CD14-positive monocyte (primary cell): ENCODE results near the gene CHMP4B. TPM values are rescaled to one million over a fixed set of nuclear protein-coding genes. Genes with fewer than 3 reads are reported as not detected.

Source experiments
- DNase-seq, 3 donors: peaks; one replicate each; pipeline ENCODE4 v3.0.0-alpha.2; 2011 to 2022
- H2AFZ ChIP-seq: 2 replicates; pipeline ENCODE4 v1.6.0; 2012; ENCODE audit warnings: mild to moderate bottlenecking, low read depth, low read length, inconsistent platforms; ENCODE audit not compliant: insufficient read depth, poor library complexity, severe bottlenecking
- H3K27ac ChIP-seq, 2 donors: 1 replicate in 1 of 2; 2 replicates in 1 of 2; pipeline ENCODE4 v1.5.1; 2012 to 2013; ENCODE audit warnings: low read length in 2 of 2, control low read depth in 1 of 2, inconsistent platforms in 1 of 2, low read depth in 1 of 2, mild to moderate bottlenecking in 1 of 2
- H3K27me3 ChIP-seq, 2 donors: one replicate each; pipeline versions ENCODE4 v1.6.0 to v1.6.1; 2011 to 2013; ENCODE audit warnings: low read length in 2 of 2; ENCODE audit not compliant: control insufficient read depth in 2 of 2, insufficient read depth in 2 of 2
- H3K36me3 ChIP-seq, 2 donors: replicated peaks in 1 of 2; 1 replicate in 1 of 2; 2 replicates in 1 of 2; pipeline versions ENCODE4 v1.5.1 to v1.6.1; 2012 to 2013; ENCODE audit warnings: low read length in 2 of 2, control low read depth in 1 of 2, inconsistent platforms in 1 of 2, mild to moderate bottlenecking in 1 of 2; ENCODE audit not compliant: insufficient read depth in 2 of 2, control insufficient read depth in 1 of 2
- H3K4me1 ChIP-seq, 2 donors: 1 replicate in 1 of 2; 2 replicates in 1 of 2; pipeline versions ENCODE4 v1.5.1 to v1.6.1; 2012 to 2013; ENCODE audit warnings: low read length in 2 of 2, control low read depth in 1 of 2, inconsistent platforms in 1 of 2, mild to moderate bottlenecking in 1 of 2, moderate library complexity in 1 of 2; ENCODE audit not compliant: insufficient read depth in 2 of 2, control insufficient read depth in 1 of 2
- H3K4me2 ChIP-seq: replicated peaks from 2 replicates; pipeline ENCODE3; 2012; ENCODE audit warnings: low read length, moderate library complexity, mild to moderate bottlenecking; ENCODE audit not compliant: poor library complexity, severe bottlenecking; ENCODE audit errors: extremely low read depth
- H3K4me3 ChIP-seq, 3 experiments: fragments of 200-600 bp in 1 of 3; sonication (generic) in 1 of 3; replicated peaks in 1 of 3; 1 replicate in 2 of 3; 2 replicates in 1 of 3; pipeline ENCODE4 v1.5.1; 2011 to 2013; ENCODE audit warnings: low read length in 3 of 3, mild to moderate bottlenecking in 3 of 3, control low read depth in 2 of 3, low read depth in 2 of 3, inconsistent platforms in 1 of 3, moderate library complexity in 1 of 3
- H3K79me2 ChIP-seq: 2 replicates; pipeline ENCODE4 v1.6.0; 2012; ENCODE audit warnings: mild to moderate bottlenecking, control low read depth, inconsistent platforms, low read length, moderate library complexity; ENCODE audit not compliant: insufficient read depth
- H3K9ac ChIP-seq: 2 replicates; pipeline ENCODE4 v1.6.0; 2017; ENCODE audit warnings: low read length, mild to moderate bottlenecking; ENCODE audit not compliant: insufficient read depth, poor library complexity, severe bottlenecking
- H3K9me3 ChIP-seq, 2 donors: replicated peaks in 1 of 2; 1 replicate in 1 of 2; 2 replicates in 1 of 2; pipeline versions ENCODE4 v1.5.1 to v1.6.1; 2012 to 2013; ENCODE audit warnings: low read length in 2 of 2, control low read depth in 1 of 2; ENCODE audit not compliant: control insufficient read depth in 1 of 2, insufficient read depth in 1 of 2
- H4K20me1 ChIP-seq: 2 replicates; pipeline ENCODE4 v1.6.0; 2012; ENCODE audit warnings: mild to moderate bottlenecking, low read length, control low read depth, moderate library complexity; ENCODE audit not compliant: insufficient read depth
- H3K27ac Mint-ChIP-seq, 7 donors: one replicate each; pipeline ENCODE4 v1.8.0; 2020; ENCODE audit warnings: mild to moderate bottlenecking in 7 of 7, mixed read lengths in 7 of 7, moderate library complexity in 6 of 7, inconsistent platforms in 2 of 7
- H3K27me3 Mint-ChIP-seq, 3 donors: one replicate each; pipeline ENCODE4 v1.8.0; 2021 to 2022; ENCODE audit warnings: low read depth in 3 of 3, mild to moderate bottlenecking in 3 of 3, mixed read lengths in 3 of 3, moderate library complexity in 3 of 3, inconsistent platforms in 1 of 3
- H3K36me3 Mint-ChIP-seq, 2 donors: one replicate each; pipeline ENCODE4 v1.8.0; 2020; ENCODE audit warnings: mixed read lengths in 2 of 2, inconsistent platforms in 1 of 2, mild to moderate bottlenecking in 1 of 2
- H3K4me1 Mint-ChIP-seq: one replicate; pipeline ENCODE4 v1.8.0; 2020; ENCODE audit warnings: mild to moderate bottlenecking, mixed read lengths
- H3K4me3 Mint-ChIP-seq, 2 donors: one replicate each; pipeline ENCODE4 v1.8.0; 2020; ENCODE audit warnings: mild to moderate bottlenecking in 2 of 2, mixed read lengths in 2 of 2, moderate library complexity in 1 of 2
- H3K9me3 Mint-ChIP-seq, 7 donors: one replicate each; pipeline ENCODE4 v1.8.0; 2020 to 2022; ENCODE audit warnings: mixed read lengths in 7 of 7, mild to moderate bottlenecking in 6 of 7, moderate library complexity in 6 of 7, inconsistent platforms in 2 of 7
- CTCF ChIP-seq: fragments of 200-600 bp; IDR thresholded peaks from one replicate; pipeline ENCODE4 v1.8.0; 2022; ENCODE audit warnings: antibody characterized with exemption, mild to moderate bottlenecking
- WGBS: methylation state at CpG from one replicate; pipeline ENCODE4 v1.1.5; 2013; ENCODE audit warnings: missing lambda C conversion rate; ENCODE audit not compliant: insufficient coverage; 5-methylcytosine and 5-hydroxymethylcytosine counted together
- intact Hi-C, 2 donors: fragments of 100-400 bp; cut with micrococcal nuclease; formaldehyde crosslinking; loops; one replicate each; pipeline versions ENCODE4 v1.15.0 to v1.15.1; 2023
- polyA plus RNA-seq, 3 donors: library from polyadenylated mRNA; depleted of rRNA in 1 of 3; unstranded in 2 of 3; stranded (reverse) in 1 of 3; fragments of 300-500 nt in 2 of 3; fragments of >200 nt in 1 of 3; fragmentation: Illumina TruSeq in 2 of 3; gene quantifications; 1 replicate in 2 of 3; 2 replicates in 1 of 3; pipeline ENCODE4 v1.2.3, GENCODE V29; 2012 to 2021

The CHMP4B gene
- polyA plus RNA-seq, 3 donors = 7.1 to 181 (median 10.0) TPM

GRCh38 chr20:33902011-33902410 lies 90.9 kb downstream of the CHMP4B start:
- no peak overlapping the region for H3K27ac Mint-ChIP-seq
- intact Hi-C loops = no loop called here

More at GRCh38 chr20:33902011-33902410, 90.9 kb downstream of the CHMP4B start:
- no peak overlapping the region for H3K4me3 ChIP-seq
- H3K27me3 ChIP-seq = peaks cover 0 to 2% of the 10 kb centered on the region in 2 donors
- no peaks in the 10 kb centered on the region for H3K36me3 Mint-ChIP-seq
- H3K4me3 Mint-ChIP-seq = no peak overlapping the region
- H3K4me1 ChIP-seq = no peaks in the 10 kb centered on the region
- H3K79me2 ChIP-seq = no peaks in the 10 kb centered on the region
- H3K9me3 ChIP-seq = no peaks in the 10 kb centered on the region
- peaks cover 4 to 34% (median 14%) of the 10 kb centered on the region in 3 donors for H3K27me3 Mint-ChIP-seq
- no peak for DNase-seq
- H3K9me3 Mint-ChIP-seq = peaks cover 0 to 2% (median 0%) of the 10 kb centered on the region in 7 donors
- no peak overlapping the region for H3K4me2 ChIP-seq
- 94% methylated on average over 2 of the region's 3 CpGs for WGBS
- H3K27ac ChIP-seq = no peak overlapping the region
- H3K9ac ChIP-seq = no peak overlapping the region
- H2AFZ ChIP-seq = no peak overlapping the region
- no peaks in the 10 kb centered on the region for H4K20me1 ChIP-seq
- no peaks in the 10 kb centered on the region for H3K36me3 ChIP-seq
- no peak for TF ChIP-seq CTCF
- no peaks in the 10 kb centered on the region for H3K4me1 Mint-ChIP-seq

Other genes with a start within 250 kb of the CHMP4B start
- gene C20orf144, start 149.0 kb upstream of the CHMP4B start, polyA plus RNA-seq = under 1 TPM in 1 of 3 donors, not detected in 2; 0.13 TPM
- 1 to 10 TPM in 2 of 3 donors, under 1 TPM in 1; 0.31 to 1.2 (median 1.1) TPM for gene ACTL10, start 144.4 kb upstream of the CHMP4B start, polyA plus RNA-seq
- gene NECAB3, start 136.9 kb upstream of the CHMP4B start, polyA plus RNA-seq = 10 to 100 TPM in 1 of 3 donors, 1 to 10 TPM in 2; 1.3 to 12.8 (median 1.8) TPM
- gene E2F1, start 125.0 kb upstream of the CHMP4B start, polyA plus RNA-seq = 1 to 10 TPM in 1 of 3 donors, under 1 TPM in 1, not detected in 1; 0.17 to 1.1 TPM
- 10 to 100 TPM in 1 of 3 donors, 1 to 10 TPM in 2; 4.9 to 11.4 (median 9.0) TPM for gene PXMP4, start 91.0 kb upstream of the CHMP4B start, polyA plus RNA-seq
- 10 to 100 TPM in 1 of 3 donors, 1 to 10 TPM in 2; 1.1 to 10.3 (median 2.3) TPM for gene ZNF341, start 79.4 kb upstream of the CHMP4B start, polyA plus RNA-seq
- gene RALY, start 182.6 kb downstream of the CHMP4B start, polyA plus RNA-seq = 100 to 1,000 TPM in 2 of 3 donors, 10 to 100 TPM in 1; 88.4 to 154 (median 152) TPM